Measurements from ENCODE around the gene LRIG1.

Gene LRIG1

DNA sequence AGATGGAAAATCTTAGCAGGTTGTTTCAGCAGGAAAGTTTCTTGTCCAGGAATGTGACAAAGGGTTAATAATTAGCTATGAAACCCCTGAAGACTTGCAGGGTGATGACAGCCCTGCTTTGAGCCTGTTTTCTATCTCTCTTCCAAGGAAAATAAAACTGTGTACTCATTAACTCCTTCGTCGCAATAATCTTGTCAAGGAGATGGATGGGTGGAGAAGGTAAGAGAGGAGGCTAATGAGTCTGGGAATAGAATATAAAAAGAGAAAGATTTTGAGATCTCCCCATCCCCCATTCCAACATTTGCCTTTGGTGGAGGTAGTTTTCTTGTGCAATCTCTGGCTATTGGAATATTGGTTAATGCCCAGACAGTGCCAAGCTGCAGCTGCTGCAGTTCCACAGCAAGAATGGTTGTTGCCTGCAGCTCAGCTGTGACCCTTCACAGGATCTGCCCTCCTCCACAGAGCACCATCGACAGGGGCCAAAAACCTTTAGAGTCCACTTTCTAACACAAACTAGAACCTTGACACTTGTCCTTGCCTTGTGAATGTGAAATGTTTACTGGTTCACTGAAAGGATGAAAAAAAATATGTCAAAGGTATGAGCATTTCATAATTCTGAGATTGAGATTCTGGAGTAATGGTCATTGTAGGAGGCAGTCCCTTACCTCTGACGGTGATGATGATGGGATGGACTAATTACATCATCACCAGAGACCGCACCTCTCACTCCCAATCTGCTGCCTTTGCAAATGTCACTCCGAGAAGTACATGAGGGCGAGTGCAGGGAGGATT lies 4.2 kb upstream of the LRIG1 start:
- DNase-seq = no peak

DNA sequence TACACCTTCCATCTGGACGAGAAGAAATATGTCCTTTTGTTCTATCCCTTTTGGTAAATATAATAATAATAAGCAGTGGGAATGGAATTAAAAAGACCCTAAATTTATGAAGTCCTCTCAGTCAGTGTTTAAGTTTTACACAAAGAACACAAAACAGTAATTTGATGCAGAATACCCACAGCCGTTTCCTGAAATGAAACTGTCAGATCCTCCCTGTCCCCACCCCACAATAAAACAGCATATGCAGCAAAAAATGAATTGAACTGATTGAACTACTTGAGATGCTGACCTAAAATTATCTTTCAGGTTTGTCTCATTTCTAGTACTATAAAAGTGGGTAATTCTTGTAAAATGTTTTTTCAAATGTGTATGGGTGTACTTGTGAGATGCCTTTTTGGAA lies 2.2 kb upstream of the LRIG1 start:
- DNase-seq = no peak

DNA sequence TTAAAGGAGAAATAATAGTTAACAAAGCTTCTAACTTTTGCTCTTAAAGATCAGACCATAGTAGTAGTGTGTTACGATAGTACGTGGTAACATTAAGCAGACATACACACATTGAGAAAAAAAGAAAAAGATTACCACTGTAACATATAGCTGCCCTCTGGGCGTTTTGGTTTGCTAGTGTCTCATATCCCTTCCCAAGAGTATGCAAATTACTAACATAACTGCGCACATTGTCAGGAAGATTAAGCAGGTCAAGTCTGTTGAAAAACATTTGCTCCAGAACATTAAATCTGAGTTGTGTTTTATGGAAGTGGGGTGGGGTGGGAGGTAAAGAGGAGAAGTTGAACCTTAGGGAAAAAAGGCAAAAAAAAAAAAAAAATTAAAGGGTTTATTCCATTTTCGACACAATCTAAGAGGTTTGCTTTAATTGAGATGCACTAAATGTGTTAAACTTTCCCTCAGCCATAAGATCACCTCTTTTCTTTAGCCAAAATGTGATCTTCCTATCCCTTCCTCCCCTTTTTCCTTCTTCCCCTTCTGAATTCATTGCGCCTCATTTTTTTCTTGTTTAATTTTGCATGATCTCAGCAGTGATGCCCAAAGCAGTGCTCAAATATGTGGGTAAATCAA lies 1.5 kb upstream of the LRIG1 start:
- DNase-seq = no peak

DNA sequence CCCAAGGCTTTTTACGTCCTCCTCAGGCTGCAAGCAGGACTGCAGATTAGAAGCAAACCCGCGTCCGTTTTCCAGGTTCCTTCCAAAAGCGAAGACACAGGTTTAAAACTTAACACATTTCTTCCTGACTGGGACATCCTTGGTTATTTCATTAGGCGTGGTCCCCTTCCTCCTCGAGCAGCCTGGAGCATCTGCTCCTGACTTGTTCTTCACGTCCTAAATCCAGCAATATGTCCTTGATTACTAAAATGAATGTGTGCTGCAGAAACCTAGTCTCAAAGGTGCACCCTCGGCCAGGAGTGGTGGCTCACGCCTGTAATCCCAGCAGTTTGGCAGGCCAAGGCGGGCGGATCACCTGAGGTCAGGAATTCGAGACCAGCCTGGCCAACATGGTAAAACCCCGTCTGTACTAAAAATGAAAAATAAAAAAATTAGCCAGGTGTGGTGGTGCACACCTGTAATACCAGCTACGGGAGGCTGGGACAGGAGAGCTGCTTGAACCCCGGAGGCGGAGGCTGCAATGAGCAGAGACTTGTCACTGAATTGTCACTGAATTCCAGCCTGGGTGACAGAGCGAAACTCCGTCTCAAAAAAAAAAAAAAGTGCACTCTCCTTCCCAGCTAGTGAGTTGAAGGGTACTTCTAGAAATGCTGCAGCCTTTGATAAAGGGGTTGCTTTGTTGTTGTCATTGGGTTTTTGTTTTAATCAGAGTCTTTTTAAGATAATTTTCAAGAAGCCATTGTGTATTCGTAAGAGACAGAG lies 842 bp upstream of the LRIG1 start:
- no peak for DNase-seq

DNA sequence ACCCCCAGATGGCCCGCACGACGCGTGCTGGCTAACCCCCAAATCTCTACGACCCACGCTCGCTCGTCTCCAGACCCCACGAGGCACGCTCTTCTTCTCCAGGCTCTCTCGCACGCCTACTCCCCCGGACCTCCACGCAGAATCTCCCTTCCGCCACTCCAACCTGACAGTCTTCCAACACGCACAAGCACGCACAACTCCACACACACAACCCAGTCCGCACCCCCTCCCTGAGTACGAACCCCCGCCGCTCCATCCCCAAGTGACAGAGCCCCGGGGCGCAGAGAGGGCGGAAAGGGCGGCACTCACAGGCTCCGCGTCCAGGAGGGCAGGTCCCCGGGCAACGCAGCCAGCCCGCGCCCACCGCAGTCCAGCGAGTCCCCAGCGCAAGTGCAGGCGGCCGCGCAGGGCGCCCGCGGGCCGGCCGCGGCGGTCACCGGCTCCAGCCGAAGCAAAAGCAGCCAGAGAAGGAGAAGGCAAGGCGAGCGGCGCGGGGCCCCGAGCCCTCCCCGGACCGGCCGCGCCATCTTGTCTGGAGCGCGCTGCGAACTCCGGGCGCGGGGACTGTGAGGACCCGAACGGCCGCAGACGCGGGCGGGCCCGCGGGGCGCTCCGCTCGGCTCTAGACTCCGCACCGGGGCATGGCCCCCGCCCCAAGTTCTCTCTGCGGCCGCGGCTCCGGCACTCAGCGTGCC lies 794 bp downstream of the LRIG1 start:
- DNase-seq = peak; percentile 38

DNA sequence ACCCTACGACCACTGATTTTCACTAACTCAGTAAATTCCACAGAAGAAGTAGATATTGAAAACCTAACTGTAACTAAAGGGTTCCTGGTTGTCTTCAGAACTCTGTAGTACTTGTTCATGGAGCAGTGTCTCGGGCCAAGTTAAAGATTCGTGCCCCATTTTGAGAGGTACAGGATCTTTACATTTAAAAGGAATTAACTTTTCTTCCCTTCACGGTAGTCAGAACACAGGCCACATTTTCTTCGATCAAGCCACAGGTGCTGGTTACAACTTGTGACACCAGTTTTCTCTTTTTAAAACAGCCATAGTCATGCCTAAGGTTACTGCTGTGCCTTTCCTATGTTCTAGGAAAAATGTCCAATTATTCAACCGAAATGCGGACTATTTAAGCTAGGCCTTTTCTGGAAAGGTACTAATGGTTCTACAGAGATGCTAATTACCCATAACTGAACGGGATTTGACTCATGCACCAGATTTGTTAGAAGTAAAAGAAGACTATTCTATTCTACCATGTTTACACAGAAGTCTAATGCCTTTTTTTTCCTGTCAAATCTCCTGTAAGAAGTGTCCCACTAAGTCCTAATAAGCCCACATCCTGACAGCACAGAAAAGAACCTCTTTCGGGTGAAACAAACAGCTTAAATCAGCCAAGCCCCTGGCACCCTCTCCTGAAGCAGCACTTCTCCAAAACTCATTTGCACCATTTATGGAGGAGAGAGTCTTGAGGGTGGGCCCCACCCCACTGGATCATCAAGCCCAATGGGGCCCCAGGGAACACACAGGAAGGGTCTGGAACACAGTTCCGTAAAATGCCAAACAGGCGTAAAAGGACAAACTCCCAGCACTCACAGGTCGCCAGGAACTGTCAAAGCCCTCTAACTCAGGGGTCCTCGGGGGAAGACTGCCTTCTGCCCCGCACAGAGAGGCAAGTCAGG lies 1.9 kb downstream of the LRIG1 start:
- peak; percentile 21 for DNase-seq

DNA sequence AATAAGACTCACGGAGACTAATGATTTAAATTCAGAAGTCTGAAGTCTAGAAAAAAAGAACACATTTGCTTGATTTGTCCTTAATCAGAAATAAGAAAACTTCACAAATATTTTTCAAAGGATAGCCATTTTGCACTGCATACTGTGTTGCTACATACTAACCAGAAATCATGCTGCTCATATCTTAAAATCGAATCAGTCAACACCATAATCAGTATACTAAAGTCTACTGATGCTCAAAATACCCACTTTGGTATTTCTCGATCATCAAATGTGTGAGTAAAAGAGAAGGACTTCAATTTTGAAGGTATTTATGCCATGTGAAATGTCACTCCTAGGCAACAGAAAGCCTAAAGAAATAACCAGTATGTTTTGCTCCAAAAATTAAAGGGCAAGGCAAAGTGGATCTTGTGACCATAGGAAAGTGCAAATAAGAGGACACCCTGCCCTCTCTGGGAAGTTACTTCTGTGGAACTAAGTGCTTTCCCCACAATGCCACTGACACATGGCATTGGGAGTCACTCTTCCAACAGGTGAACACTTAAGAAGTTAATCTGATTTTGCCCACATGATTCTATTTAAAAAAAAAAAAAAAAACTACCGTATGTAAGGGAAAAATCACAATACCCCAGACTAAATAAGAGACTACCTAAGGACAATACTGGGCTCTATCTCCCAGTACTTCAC lies 2.7 kb downstream of the LRIG1 start:
- DNase-seq = peak; percentile 42

DNA sequence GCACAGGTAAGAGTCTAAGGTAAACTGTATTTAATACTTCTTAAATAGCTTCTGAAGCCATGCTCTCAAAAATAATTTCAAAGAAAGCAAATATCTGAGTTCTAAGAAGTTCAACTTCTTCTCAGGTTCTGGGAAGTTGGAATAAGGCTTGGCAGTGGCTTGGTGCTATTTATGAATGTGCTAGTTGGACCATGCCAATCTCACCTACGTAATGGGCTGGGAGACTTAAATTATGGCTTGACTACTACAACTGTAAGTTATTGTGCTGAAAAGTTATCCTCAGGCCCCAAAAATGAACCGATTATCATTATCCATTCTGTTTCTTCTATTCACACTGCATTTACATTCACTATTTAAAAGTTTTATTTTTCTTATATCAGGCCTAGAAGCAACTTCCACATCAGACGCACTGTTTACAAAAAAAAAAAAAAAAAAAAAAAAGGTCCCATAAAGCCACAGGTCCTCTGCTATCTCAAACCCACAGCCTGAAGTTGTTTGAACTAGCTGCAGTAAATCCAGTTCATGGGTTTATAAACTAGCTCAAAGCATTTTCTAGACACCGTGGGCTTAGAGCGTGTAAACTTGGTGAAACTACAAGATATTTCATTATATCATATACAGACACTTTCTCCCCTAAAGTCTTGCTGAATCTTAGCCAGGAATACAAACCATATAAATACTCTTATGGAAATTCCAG lies 3.4 kb downstream of the LRIG1 start:
- no peak for DNase-seq

DNA sequence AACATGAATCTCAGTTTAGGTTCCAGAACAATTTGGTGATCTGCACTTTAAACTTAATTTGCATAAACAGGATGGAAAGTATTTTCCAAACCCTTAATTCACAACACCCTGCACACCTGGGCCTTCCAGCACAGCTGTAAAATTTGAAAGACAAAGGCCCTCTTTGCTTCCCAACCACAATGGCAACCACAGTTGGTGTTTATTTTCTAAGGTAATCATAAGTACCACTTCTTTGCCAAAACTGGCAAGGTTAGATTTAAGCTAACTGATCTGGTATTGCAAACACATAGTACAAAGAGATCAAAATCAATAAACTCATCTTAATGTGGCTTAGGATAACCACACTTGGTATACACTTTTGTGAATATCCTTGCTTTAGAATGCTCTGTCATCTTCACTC lies 4.1 kb downstream of the LRIG1 start:
- no peak for DNase-seq

DNA sequence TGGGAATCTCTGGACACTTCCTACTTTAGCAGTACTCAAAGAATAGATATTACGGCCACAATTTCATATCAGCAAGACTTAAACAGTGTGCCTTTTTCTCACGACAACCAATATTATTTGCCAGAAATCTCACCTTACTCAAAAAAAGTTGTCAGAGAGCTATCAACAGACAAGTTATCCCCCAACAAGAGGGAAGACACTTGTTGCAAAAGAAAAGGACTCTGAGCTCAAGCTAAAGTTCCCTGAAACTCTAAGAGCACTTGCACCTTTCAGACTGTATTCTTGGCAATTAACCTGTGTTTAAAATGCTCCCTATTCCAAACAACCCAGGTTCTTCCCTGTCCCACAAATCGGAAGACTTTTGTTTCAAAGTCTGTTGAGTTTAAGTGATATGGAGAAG lies 4.5 kb downstream of the LRIG1 start:
- no peak for DNase-seq

DNA sequence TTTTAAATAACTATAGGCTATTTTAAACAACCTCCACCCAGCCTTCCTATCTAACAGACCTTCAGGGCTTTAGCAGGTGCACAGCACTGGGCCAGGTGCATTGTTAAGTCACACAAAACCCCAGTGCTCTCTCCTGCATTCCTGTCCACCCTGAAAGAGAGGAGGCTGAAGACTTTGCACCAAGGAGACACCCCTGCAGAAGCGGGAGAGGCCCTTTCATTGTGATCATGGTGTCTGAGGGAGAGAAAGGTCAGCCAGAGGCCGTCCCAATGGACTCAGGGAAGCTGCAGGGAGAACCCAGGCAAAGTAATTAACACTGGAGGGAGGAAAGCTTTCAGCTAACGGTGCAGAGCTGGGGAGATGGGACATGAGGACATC lies 5.2 kb downstream of the LRIG1 start:
- DNase-seq = no peak

DNA sequence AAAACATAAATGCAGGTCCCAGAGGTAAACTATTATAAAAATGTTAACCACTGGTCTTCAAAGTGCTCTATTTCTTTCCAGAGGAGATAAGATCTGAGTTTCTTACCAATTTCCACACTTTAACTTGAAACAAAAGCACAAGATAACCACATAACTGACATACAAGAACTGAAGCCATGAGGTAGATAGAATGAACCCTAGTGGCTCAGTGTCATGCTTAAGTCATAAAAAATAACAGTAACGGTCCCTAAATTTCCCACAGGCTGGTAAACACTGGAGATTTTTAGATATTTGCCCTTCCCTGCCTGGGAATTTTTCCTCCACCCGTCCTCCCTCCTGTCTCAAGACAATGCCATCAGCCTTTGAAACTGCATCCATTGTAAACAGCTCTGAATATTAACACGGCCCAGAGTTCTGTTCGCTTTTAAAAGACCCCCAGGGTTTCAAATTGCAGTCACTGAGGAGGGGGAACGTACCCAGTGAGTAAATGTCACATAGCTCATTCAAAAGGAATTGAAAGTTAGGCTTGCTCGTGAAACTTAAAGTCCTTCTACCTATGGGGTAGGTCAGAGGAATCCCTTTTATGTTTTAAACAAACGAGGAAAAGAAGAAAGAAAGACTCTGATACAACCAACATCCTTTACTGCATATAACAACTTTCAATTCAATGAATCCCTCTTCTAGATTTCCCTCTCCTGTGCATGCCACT lies 5.7 kb downstream of the LRIG1 start:
- no peak for DNase-seq

DNA sequence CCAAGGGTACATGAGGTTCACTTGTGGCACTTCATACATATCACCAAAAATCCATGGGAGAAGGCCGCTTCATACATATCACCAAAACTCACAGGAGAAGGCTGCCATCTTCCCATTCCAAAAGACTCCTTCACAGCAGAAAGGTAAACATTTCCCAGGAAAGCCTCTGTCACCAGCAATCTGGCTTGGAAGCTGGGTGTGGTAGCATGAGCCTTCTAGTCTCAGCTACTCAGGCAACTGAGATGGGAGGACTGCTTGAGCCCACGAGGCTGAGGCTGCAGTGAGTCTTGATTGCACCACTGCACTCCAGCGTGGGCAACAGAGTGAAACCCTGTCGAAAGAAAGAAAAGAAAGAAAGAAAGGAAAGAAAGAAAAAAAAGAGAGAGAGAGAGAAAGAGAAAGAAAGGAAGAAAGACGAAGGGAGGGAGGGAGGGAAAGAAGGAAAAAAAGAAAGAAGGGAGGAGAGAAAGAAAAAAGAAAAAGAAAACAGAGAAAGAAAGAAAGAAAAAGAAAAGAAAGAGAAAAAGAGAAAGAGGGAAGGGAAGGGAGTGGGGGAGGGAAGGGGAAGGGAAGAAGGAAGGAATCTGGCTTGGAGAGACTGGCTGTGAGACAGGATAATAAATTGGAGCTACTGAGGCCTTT lies 7.2 kb downstream of the LRIG1 start:
- DNase-seq = no peak

DNA sequence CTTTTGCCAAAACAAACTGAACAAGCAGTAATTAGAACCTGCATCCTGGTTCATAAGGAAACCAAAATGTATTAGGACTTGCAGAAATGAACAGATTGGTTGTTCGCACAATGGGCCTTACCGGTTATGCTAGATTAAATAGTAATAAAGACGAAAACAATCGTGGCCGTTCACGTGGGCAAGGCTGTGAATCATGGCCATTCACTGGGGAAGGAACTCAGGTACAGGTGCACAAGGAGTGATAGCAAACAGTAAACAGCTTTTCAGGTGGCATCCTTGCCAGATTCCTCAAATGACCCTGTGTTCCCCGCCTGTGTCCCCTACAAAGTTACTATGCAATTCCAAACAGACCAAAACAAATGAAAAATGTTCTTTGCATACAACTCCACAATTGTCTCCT lies 8.2 kb downstream of the LRIG1 start:
- DNase-seq = no peak

DNA sequence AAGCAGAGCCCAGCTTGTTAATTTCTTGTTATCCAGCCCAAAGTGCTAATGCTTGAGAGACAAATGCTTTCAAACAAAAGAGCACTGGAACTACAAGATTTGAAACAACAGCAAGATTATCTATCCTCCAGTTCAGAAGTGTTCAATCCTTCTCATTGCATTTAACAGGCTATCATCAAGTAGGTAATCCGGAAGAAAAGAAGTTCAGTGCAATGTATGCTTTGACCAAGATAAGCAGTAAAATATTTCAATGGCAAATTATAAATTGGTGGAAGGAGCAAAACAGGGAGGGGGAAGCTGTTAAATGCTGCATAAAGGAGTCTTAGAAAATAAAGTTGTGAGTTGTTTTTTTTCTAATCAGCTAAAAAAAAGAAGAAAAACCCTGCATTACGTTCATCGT lies 8.8 kb downstream of the LRIG1 start:
- no peak for DNase-seq

DNA sequence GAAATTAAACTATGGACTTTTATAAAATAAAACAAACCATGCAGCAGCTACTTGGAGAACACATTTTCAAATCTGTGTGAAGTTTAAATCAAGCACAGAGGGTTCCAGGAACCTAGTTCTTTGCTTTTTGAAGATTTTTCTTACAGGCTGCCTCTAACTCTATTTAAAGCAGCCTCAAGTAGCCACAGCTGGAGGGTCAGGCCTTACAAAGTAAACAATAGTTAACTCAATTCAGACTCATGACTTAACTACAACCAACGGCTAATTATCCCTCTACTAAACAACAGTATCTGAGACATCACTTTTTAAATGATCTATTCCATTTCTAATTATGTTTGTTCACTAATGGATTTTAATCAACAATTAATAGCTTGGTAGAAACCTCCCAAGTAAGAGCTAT lies 9.8 kb downstream of the LRIG1 start:
- no peak for DNase-seq

DNA sequence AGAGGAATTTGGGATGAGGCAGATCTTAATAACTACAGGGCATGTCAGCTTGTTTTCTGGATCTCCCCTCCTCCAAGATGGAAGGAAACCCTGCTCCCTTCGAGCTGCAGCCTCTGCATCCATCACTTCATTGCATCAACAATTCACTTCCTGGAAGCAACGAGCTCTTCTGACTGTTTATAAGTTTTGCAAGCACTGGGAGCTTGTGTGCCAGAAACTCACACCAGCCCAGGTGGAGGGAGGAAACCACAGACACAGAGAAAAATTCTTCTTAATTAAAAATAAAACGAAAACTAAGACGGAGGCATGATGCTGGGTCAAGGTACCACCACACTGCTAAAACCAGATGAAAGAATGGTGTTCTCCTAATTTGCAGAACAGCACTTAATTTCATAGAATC lies 10.6 kb downstream of the LRIG1 start:
- DNase-seq = no peak

DNA sequence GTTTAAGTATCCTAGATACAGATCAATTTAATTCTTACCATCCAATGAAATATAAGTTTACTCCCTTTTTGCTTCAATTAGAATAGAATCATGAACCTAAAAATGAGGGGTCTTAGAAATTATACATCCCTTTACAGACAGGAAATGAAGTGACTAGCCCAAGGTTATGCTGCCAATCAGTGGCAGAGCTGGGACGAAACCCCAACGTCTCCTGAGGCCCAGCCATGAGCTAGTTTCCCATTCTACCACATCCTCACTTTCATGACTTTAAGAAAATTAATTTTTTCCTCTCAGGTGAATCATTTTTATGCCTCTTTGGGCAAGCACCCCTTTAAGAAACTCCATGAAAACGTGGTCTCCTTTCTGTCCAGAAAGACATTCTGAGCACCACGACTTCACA lies 11.2 kb downstream of the LRIG1 start:
- no peak for DNase-seq

DNA sequence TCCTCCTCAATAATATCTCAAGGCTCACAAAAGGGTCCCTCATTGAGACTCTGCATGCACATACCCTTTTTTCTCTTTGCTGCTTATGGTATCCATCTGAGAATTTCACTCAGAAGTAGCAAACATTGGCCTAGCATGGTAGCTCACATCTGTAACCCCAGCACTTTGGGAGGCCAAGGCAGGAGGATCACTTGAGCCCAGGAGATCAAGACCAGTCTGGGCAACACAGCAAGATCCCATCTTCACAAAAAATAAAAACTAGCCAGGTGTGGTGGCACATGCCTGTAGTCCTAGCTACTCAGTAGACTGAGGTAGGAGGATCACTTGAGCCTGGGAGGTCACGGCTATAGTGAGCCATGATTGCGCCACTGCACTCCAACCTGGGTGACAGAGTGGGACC lies 11.7 kb downstream of the LRIG1 start:
- DNase-seq = no peak

DNA sequence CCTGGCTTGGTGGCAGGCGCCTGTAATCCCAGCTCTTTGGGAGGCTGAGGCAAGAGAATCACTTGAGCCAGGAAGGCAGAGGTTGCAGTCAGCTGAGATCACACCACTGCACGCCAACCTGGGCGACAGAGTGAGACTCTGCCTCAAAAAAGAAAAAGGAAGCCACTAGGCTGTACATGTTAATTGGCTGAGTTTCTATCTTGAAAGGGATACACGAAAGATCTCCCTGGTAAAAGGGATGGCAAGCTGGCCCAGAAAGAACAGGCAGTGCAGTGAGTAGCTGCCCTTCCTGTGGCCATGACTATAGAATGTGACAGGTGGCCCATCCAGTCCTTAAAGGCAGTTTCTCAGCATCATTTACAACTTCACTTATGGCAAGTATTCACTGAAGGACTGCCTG lies 12.3 kb downstream of the LRIG1 start:
- DNase-seq = no peak

Measured in NCI-H82 (cell line).